Measurements from ENCODE around the gene SULF2.

DNA sequence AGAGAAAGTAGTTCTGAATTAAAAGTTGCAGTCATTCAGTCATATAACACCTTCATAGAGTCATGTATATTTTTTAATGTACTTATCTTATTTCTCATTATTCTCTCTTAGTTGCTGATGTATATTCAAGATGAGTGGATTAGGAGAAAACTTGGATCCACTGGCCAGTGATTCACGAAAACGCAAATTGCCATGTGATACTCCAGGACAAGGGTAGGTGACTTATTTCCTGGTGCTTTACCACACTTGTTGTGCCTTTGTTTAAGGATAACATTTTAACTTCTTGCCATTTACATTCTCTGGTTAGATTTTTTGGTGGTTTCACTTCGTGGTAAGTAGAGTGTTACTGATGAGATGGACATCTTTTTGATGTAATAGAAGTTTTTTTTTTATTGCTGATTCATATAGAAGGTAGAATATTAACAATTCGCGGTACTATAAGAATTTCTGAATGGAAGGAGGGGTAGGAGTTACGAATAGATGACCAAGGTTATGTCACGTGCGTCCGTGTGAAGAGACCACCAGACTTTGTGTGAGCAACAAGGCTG is 163.1 kb downstream of the SULF2 start:
- TF ChIP-seq, protein P1, sequence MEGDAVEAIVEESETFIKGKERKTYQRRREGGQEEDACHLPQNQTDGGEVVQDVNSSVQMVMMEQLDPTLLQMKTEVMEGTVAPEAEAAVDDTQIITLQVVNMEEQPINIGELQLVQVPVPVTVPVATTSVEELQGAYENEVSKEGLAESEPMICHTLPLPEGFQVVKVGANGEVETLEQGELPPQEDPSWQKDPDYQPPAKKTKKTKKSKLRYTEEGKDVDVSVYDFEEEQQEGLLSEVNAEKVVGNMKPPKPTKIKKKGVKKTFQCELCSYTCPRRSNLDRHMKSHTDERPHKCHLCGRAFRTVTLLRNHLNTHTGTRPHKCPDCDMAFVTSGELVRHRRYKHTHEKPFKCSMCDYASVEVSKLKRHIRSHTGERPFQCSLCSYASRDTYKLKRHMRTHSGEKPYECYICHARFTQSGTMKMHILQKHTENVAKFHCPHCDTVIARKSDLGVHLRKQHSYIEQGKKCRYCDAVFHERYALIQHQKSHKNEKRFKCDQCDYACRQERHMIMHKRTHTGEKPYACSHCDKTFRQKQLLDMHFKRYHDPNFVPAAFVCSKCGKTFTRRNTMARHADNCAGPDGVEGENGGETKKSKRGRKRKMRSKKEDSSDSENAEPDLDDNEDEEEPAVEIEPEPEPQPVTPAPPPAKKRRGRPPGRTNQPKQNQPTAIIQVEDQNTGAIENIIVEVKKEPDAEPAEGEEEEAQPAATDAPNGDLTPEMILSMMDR (IDR thresholded peaks at IDR 0.05) = no peak
- TF ChIP-seq POLR2A (IDR thresholded peaks at IDR 0.05) = no peak
